ENCODE measurements around the gene ATP1B4.

GRCh38 chrX:120316587-120317283 is 45.2 kb upstream of the ATP1B4 start:
- TF ChIP-seq ZNF775 (CRISPR knock-in tag; IDR thresholded peaks at IDR 0.05; ENCODE audit: borderline replicate concordance) (no peak), POLR2A (IDR thresholded peaks at IDR 0.05; ENCODE audit: insufficient read depth in 1 of 2, low read depth in 2 of 2, low read length in 2 of 2) (no peak), SOX6 (IDR thresholded peaks at IDR 0.05) (no peak), SOX6 (CRISPR knock-in tag; IDR thresholded peaks at IDR 0.05) (no peak)
